GM15510 (cell line): ENCODE data around the gene ADI1.

Experiments used
- POLR2A ChIP-seq: IDR thresholded peaks from 3 replicates; pipeline ENCODE4 v1.6.1; 2011; ENCODE audit warnings: borderline replicate concordance; ENCODE audit not compliant: insufficient read length; ENCODE audit errors: extremely low read depth

The ADI1 gene

GRCh38 chr2:3535794-3536681 lies 16.7 kb upstream of the ADI1 start:
- no peak for TF ChIP-seq POLR2A

- no peak for TF ChIP-seq POLR2A
These were observed 16.1 kb upstream of the ADI1 start for GRCh38 chr2:3535467-3535793.

- TF ChIP-seq POLR2A, result no peak
These were observed 15.0 kb upstream of the ADI1 start for GRCh38 chr2:3534251-3534814.

- no peak for TF ChIP-seq POLR2A
These were observed 14.5 kb upstream of the ADI1 start for GRCh38 chr2:3533836-3534235.

GRCh38 chr2:3532941-3533340 lies 13.6 kb upstream of the ADI1 start:
- TF ChIP-seq POLR2A, result no peak

- TF ChIP-seq POLR2A, result no peak
These were observed 10.1 kb upstream of the ADI1 start for GRCh38 chr2:3529316-3530025.

- TF ChIP-seq POLR2A, result no peak
These were observed 8.8 kb upstream of the ADI1 start for GRCh38 chr2:3527886-3528785.

GRCh38 chr2:3526871-3527270 lies 7.5 kb upstream of the ADI1 start:
- TF ChIP-seq POLR2A, result no peak

GRCh38 chr2:3523551-3524041 lies 4.3 kb upstream of the ADI1 start:
- no peak for TF ChIP-seq POLR2A

GRCh38 chr2:3522961-3523421 lies 3.7 kb upstream of the ADI1 start:
- no peak for TF ChIP-seq POLR2A

GRCh38 chr2:3520591-3520990 lies 1.3 kb upstream of the ADI1 start:
- TF ChIP-seq POLR2A, result no peak

GRCh38 chr2:3518496-3519254 lies 656 bp downstream of the ADI1 start:
- peak; percentile 95 for TF ChIP-seq POLR2A

- TF ChIP-seq POLR2A, result no peak
These were observed 1.3 kb downstream of the ADI1 start for GRCh38 chr2:3517948-3518495.
